ENCODE results near the gene ALKBH5. TPM values are rescaled to one million over a fixed set of nuclear protein-coding genes. Genes with fewer than 3 reads are reported as not detected.

ALKBH5 gene
- total and polyA plus RNA-seq, 2 donors (not counting 1 experiment from before 2014, with no cell fraction given): 70.3 to 103 TPM

DNA sequence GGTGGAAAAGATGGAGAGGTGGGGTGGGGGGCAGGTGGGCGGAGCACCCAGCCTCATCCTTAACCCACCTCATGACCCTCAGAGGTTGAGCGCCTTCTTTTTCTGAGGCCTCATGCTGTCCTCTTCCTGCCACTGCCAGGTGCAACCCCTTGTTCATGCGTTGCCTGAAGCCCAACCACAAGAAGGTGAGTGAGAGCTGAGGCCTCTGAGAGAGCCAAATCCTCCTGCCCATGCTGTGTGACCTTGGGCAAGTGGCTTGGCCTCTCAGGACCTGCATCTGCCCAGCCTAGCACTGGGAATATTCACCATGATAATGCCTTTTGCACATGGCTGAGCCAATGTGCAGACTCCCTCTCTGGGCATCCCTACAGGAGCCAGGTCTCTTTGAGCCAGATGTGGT is 43.0 kb upstream of the ALKBH5 start:
- H3K9ac ChIP-seq (ENCODE audit: insufficient read depth, low read length): no peak overlapping the region
- H3K27me3 ChIP-seq (ENCODE audit: control insufficient read depth, insufficient read depth, low read length): peaks cover 5% of the 10 kb centered on the region
- H3K4me3 ChIP-seq (replicated peaks in 1 of 4; ENCODE audit: control extremely low read depth in 1 of 4, insufficient read depth in 1 of 4, low read depth in 3 of 4, low read length in 4 of 4): no peak overlapping the region
- H3K36me3 ChIP-seq (ENCODE audit: control insufficient read depth, insufficient read depth, low read length): no peaks in the 10 kb centered on the region
- H2AFZ ChIP-seq (ENCODE audit: low read length): no peak overlapping the region
- no peaks in the 10 kb centered on the region for H4K20me1 ChIP-seq (ENCODE audit: control insufficient read depth, extremely low read depth, insufficient read depth, low read length)
- H3K9me3 ChIP-seq (ENCODE audit: control insufficient read depth, insufficient read depth, low read depth, low read length): no peaks in the 10 kb centered on the region
- H3K4me1 ChIP-seq (ENCODE audit: control insufficient read depth, extremely low read depth, insufficient read depth, low read length): no peaks in the 10 kb centered on the region
- TF ChIP-seq, protein P1, sequence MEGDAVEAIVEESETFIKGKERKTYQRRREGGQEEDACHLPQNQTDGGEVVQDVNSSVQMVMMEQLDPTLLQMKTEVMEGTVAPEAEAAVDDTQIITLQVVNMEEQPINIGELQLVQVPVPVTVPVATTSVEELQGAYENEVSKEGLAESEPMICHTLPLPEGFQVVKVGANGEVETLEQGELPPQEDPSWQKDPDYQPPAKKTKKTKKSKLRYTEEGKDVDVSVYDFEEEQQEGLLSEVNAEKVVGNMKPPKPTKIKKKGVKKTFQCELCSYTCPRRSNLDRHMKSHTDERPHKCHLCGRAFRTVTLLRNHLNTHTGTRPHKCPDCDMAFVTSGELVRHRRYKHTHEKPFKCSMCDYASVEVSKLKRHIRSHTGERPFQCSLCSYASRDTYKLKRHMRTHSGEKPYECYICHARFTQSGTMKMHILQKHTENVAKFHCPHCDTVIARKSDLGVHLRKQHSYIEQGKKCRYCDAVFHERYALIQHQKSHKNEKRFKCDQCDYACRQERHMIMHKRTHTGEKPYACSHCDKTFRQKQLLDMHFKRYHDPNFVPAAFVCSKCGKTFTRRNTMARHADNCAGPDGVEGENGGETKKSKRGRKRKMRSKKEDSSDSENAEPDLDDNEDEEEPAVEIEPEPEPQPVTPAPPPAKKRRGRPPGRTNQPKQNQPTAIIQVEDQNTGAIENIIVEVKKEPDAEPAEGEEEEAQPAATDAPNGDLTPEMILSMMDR (conservative IDR thresholded peaks at IDR 0.05 in 1 of 2, IDR thresholded peaks at IDR 0.05 in 1 of 2; ENCODE audit: low read depth in 1 of 2, low read length in 2 of 2): no peak
- TF ChIP-seq EZH2 (IDR thresholded peaks at IDR 0.05; ENCODE audit: low read length, missing control alignments): no peak
- H3K27ac ChIP-seq (ENCODE audit: insufficient read depth, low read length): no peak overlapping the region
- H3K4me2 ChIP-seq (ENCODE audit: extremely low read depth, insufficient read depth, low read length): no peak overlapping the region
- no peak for DNase-seq (ENCODE audit: low read depth in 2 of 2)
- H3K79me2 ChIP-seq (ENCODE audit: control insufficient read depth, insufficient read depth, low read length): no peaks in the 10 kb centered on the region

DNA sequence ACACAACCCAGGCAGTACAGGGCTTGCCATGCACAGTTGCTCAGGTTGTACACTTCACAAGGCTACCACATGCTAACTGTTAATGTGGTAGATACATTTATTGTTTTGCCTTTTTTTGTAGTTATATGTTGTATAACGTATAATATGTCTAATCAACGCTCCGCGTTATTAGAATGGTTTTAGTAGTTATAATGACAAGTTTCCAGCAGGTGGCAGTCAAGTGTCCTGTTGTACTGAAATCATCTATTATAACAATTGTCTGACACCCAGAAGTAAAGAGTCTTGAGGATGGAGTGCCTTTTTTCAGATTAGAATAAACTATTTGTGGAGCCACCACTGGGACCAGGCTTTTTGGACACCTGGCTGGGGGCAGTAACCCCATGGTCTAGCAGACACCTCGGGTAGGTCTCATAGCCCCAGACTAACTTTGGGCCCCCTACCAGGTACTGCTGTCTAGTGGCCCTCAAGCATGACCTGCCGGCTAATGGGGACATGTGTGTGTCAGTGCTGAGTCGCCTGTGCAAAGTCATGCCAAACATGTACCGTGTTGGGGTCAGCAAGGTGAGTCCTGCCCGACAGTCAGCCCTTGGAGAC is 42.3 kb upstream of the ALKBH5 start:
- H3K79me2 ChIP-seq (ENCODE audit: control insufficient read depth, insufficient read depth, low read length): no peaks in the 10 kb centered on the region
- H3K9ac ChIP-seq (ENCODE audit: insufficient read depth, low read length): no peak overlapping the region
- no peaks in the 10 kb centered on the region for H4K20me1 ChIP-seq (ENCODE audit: control insufficient read depth, extremely low read depth, insufficient read depth, low read length)
- no peak overlapping the region for H2AFZ ChIP-seq (ENCODE audit: low read length)
- H3K4me1 ChIP-seq (ENCODE audit: control insufficient read depth, extremely low read depth, insufficient read depth, low read length): no peaks in the 10 kb centered on the region
- no peaks in the 10 kb centered on the region for H3K9me3 ChIP-seq (ENCODE audit: control insufficient read depth, insufficient read depth, low read depth, low read length)
- peaks cover 5% of the 10 kb centered on the region for H3K27me3 ChIP-seq (ENCODE audit: control insufficient read depth, insufficient read depth, low read length)
- no peaks in the 10 kb centered on the region for H3K36me3 ChIP-seq (ENCODE audit: control insufficient read depth, insufficient read depth, low read length)
- no peak overlapping the region for H3K4me3 ChIP-seq (replicated peaks in 1 of 4; ENCODE audit: control extremely low read depth in 1 of 4, insufficient read depth in 1 of 4, low read depth in 3 of 4, low read length in 4 of 4)
- no peak for TF ChIP-seq EZH2 (IDR thresholded peaks at IDR 0.05; ENCODE audit: low read length, missing control alignments)
- TF ChIP-seq, protein P1 (conservative IDR thresholded peaks at IDR 0.05 in 1 of 2, IDR thresholded peaks at IDR 0.05 in 1 of 2; ENCODE audit: low read depth in 1 of 2, low read length in 2 of 2): peak; percentile 23 to 48
- H3K27ac ChIP-seq (ENCODE audit: insufficient read depth, low read length): no peak overlapping the region
- H3K4me2 ChIP-seq (ENCODE audit: extremely low read depth, insufficient read depth, low read length): no peak overlapping the region
- peak; percentile 36 to 70 for DNase-seq (ENCODE audit: low read depth in 2 of 2)

DNA sequence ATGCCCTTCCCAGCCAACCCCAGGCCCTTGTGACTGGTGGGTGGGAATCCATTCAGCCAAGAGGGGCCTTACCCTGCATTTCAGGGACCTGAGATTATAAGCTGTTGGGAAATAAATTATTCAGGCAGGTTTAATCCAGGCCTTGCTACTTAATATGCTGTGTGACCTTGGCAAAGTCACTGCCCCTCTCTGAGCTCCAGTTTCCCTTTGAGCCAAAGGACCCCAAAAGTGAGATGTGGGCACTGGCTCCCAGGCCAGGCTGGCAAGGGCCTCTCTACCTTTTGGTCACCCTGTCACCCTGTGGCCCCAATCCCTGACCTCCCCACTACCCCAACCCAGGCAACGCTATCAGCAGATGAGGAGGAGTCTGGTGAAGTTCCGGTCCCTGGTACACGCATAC is 41.2 kb upstream of the ALKBH5 start:
- Histone ChIP-seq H3K27me3 (ENCODE audit: control insufficient read depth, insufficient read depth, low read length) (no peaks in the 10 kb centered on the region), H3K4me2 (ENCODE audit: extremely low read depth, insufficient read depth, low read length) (no peak overlapping the region), H3K4me1 (ENCODE audit: control insufficient read depth, extremely low read depth, insufficient read depth, low read length) (no peaks in the 10 kb centered on the region), H2AFZ (ENCODE audit: low read length) (no peak overlapping the region), H3K27ac (ENCODE audit: insufficient read depth, low read length) (no peak overlapping the region), H3K79me2 (ENCODE audit: control insufficient read depth, insufficient read depth, low read length) (no peaks in the 10 kb centered on the region), H3K9me3 (ENCODE audit: control insufficient read depth, insufficient read depth, low read depth, low read length) (no peaks in the 10 kb centered on the region), H3K9ac (ENCODE audit: insufficient read depth, low read length) (no peak overlapping the region), H3K4me3 (replicated peaks in 1 of 4; ENCODE audit: control extremely low read depth in 1 of 4, insufficient read depth in 1 of 4, low read depth in 3 of 4, low read length in 4 of 4) (no peak overlapping the region), H3K36me3 (ENCODE audit: control insufficient read depth, insufficient read depth, low read length) (no peaks in the 10 kb centered on the region), H4K20me1 (ENCODE audit: control insufficient read depth, extremely low read depth, insufficient read depth, low read length) (no peaks in the 10 kb centered on the region)
- DNase-seq (ENCODE audit: low read depth in 2 of 2): no peak
- TF ChIP-seq, protein P1 (conservative IDR thresholded peaks at IDR 0.05 in 1 of 2, IDR thresholded peaks at IDR 0.05 in 1 of 2; ENCODE audit: low read depth in 1 of 2, low read length in 2 of 2): no peak
- no peak for TF ChIP-seq EZH2 (IDR thresholded peaks at IDR 0.05; ENCODE audit: low read length, missing control alignments)
